Ovary (tissue), 10 donors: Measurements from ENCODE around the gene ZNF775. TPM values are rescaled to one million over a fixed set of nuclear protein-coding genes. Genes with fewer than 3 reads are reported as not detected.

Source experiments
- DNase-seq, 5 donors: peaks; one replicate each; pipeline ENCODE4 v3.0.0-alpha.2; 2019 to 2020
- H3K27ac ChIP-seq, 2 donors: fragments of 200-600 bp; one replicate each; pipeline versions ENCODE4 v1.5.1 to v1.8.0; 2019 to 2022
- H3K27me3 ChIP-seq: fragments of 200-600 bp; one replicate; pipeline ENCODE4 v1.8.0; 2022
- H3K36me3 ChIP-seq: fragments of 200-600 bp; sonication (generic); one replicate; pipeline ENCODE4 v1.5.1; 2019
- H3K4me1 ChIP-seq: one replicate; pipeline ENCODE4 v1.8.1; 2013; ENCODE audit warnings: mild to moderate bottlenecking, moderate library complexity; ENCODE audit not compliant: insufficient read depth
- H3K4me3 ChIP-seq: fragments of 200-600 bp; sonication (generic); one replicate; pipeline ENCODE4 v1.5.1; 2017
- H3K9me3 ChIP-seq, 2 donors: fragments of 200-600 bp in 1 of 2; sonication (generic) in 1 of 2; one replicate each; pipeline versions ENCODE4 v1.5.1 to v1.8.1; 2013 to 2019; ENCODE audit warnings: mild to moderate bottlenecking in 1 of 2, moderate library complexity in 1 of 2
- CTCF ChIP-seq, 3 donors: fragments of 450-650 bp in 2 of 3; fragments of 200-600 bp in 1 of 3; IDR thresholded peaks; one replicate each; pipeline versions ENCODE4 v1.5.1 to v1.8.0; 2016 to 2022; ENCODE audit warnings: antibody characterized with exemption in 3 of 3, mild to moderate bottlenecking in 1 of 3
- EP300 ChIP-seq: sonication (generic); formaldehyde crosslinking; IDR thresholded peaks from one replicate; pipeline ENCODE4 v1.6.1; 2017; ENCODE audit warnings: antibody characterized with exemption
- POLR2A ChIP-seq: fragments of 450-650 bp; IDR thresholded peaks from one replicate; pipeline ENCODE4 v1.6.1; 2017; ENCODE audit warnings: antibody characterized with exemption, mild to moderate bottlenecking, moderate library complexity
- WGBS, 3 donors: extraction: QIAGEN DNeasy Blood & Tissue Kit in 1 of 3; methylation state at CpG; one replicate each; pipeline versions ENCODE4 v1.1.5 to v1.1.7; 2013 to 2017; 5-methylcytosine and 5-hydroxymethylcytosine counted together
- intact Hi-C, 4 donors: fragments of 100-400 bp; cut with DNase I; formaldehyde crosslinking; loops; one replicate each; pipeline versions ENCODE4 v1.11.0 to v1.15.1; 2022 to 2023
- long read RNA-seq, 3 donors: library from polyadenylated mRNA in 2 of 3; unstranded in 2 of 3; transcript quantifications; one replicate each; pipeline ENCODE4 v2.0.0 and lab custom pipeline, GENCODE V29; 2021 to 2026
- polyA plus RNA-seq, 2 donors: library from polyadenylated mRNA; stranded (reverse); fragments of 200-250 nt in 1 of 2; fragments of 350-450 nt in 1 of 2; fragmentation: Illumina TruSeq in 1 of 2; extraction: RNeasy Lipid Tissue Mini Kit (QIAGEN cat#74804) in 1 of 2; gene quantifications; one replicate each; pipeline ENCODE4 v1.2.3, GENCODE V29; 2013 to 2014
- total RNA-seq, 7 donors: library from RNA; depleted of rRNA in 2 of 7; stranded (reverse); fragments of >200 nt in 2 of 7; fragmentation: NEBNext Ultra II Directional in 3 of 7; extraction: Animal tissue kit (Norgen Biotek cat#: 25700) in 3 of 7; gene quantifications; one replicate each; pipeline versions ENCODE4 v1.1.0 to v1.2.4, GENCODE V29; 2016 to 2023
- donor health status: DM: no; HTN: no; CAD: no; lungs with moderate emphysema.
- donor health status: DM: no; HTN: no; CAD: no.
- donor health status: Bipolar disorder and iron deficiency.
- donor health status: DM: yes; HTN: yes; CAD: no.
- donor health status: DM: no; HTN: no; CAD: no.
- donor health status: DM: yes; HTN: yes; CAD: no.

Gene ZNF775
- total RNA-seq (10 to 100 TPM in 5 of 7 donors, 1 to 10 TPM in 2; 5.5 to 13.9 (median 10.9) TPM), polyA plus RNA-seq (10 to 100 TPM in 1 of 2 donors, under 1 TPM in 1; 0.28 to 11.2 TPM)
- long read RNA-seq, donor 1, result 0 reads
- long read RNA-seq, donor 2, transcript ZNF775-201 (3 exons, 2,257 nt), result major isoform, 7 of 7 reads
- long read RNA-seq, donor 2, partial matches to known transcripts, result 0 of 7 reads
- long read RNA-seq, donor 2, other reads (novel, unspliced or antisense), result 0 of 7 reads
- long read RNA-seq, donor 3, transcript ZNF775-201 (3 exons, 2,257 nt), result major isoform, 28 of 46 reads
- long read RNA-seq, donor 3, partial matches to known transcripts, result 17 of 46 reads
- long read RNA-seq, donor 3, other reads (novel, unspliced or antisense), result 1 of 46 reads

DNA sequence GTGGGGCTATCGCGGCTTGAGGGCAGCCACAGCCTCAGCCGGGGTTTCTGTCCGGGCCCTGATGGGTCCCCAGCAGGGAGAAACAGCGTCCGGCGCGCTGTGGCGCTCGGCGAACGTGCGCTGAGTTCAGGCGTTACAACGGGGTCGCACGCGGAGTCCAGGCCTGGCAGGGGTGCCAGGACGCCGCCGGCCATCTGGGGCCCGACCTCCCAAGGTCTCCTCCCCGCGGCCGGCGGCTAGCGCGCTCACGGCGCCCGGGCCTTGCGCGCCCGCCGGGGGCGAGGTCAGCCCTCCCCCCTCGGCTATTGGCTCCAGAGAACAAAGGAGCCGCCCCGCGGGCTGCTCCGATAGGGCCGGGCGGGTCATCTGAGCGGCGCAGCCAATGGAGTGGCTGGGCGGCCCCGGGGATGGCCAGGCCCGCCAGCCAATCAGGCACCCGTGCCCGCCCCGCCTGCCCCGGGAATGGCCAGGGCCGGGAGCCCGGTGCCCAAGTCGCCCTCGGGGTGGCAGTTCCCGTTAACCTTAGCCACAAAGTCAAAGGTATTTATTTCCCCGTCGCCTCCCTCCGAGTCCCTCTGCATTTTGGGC, at the start of gene ZNF775:
Gene ZNF775, plus strand, starts transcription at position 478 of the 588 bp plus-strand sequence. CDS start 9,141 bp downstream, outside the sequence.
- peak; percentile 95 to 97 (median 96) for DNase-seq
- intact Hi-C loops, result no loop called here
- H3K4me3 ChIP-seq, result peak within 1 kb of the TSS; percentile 60
- TF ChIP-seq POLR2A (peak; percentile 72), EP300 (no peak)
- WGBS, 3 donors, result 0 to 1% (median 1%) methylated on average over 33 to 60 of the region's 60 CpGs
- no peaks in the 10 kb centered on the region for H3K36me3 ChIP-seq
- peak within 1 kb of the TSS; percentile 75 to 78 for H3K27ac ChIP-seq
- H3K27me3 ChIP-seq, result no peaks in the 10 kb centered on the region
- peaks cover 2% of the 10 kb centered on the region for H3K4me1 ChIP-seq
- no peaks in the 10 kb centered on the region for H3K9me3 ChIP-seq

DNA sequence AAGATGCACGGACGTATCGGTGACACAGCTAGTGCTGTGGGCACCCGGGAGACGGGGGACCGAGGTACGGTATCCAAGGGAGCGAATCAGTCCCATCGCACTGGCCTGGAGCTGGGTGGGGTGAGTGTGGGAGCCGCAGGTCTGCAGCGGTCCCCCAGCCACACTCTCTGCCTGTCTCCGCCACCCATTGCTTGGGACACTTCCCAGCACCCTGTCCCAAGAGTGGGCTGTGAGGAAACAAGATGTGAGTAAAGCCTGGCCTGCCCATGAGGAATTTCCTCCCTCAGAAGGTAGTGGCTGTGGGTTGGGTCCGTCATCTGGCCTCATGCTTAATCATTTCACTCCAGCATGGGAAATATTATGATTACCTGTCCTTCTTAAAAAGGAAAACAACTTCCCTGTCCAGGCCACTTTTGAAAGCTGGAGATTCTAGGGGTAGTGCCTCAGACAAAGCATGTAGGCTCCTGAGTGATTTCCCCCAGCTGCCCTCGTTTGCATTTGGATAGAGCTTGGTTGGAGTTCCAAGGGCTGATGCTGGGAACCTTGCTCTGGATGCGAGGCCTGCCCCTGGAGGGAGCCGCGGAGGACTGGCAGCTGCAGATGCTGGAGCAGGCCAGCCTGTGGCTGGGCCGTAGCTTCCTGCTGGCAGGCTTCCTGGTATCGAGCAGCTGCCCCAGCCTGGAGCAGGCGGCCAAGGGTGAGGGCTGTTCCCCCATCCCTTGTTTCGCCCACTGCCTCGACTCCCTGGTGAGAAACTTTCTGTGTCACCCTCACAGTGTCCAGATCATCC, 49.6 kb upstream of the ZNF775 start:
- 71 to 79% (median 75%) methylated on average over 22 of the region's 22 CpGs for WGBS, 3 donors

DNA sequence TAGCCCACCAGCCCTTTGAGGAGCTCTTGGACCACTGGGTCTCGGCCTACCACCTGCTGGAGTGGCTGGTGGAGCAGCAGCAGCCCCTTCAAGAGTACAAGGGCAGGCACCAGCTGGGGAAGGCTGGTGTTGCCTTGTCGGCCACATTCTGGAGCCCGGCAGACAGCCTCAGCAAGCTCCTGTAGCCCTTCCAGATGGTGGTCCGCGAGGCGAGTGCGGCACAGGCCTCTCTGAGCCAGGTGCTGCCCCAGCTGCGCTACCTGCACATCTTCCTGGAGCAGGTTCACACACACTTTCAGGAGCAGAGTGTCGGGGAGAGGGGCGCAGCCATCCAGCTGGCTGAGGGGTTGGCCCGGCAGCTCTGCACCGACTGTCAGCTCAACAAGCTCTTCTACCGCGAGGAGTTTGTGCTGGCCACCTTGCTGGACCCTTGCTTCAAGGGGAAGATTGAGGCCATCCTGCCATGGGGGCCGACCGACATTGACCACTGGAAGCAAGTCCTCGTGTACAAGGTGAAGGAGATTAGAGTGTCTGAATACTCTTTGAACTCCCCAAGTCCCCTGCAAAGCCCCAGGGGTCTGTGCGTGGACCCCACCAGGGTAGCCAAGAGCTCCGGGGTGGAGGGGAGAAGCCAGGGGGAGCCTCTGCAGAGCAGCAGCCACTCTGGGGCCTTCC, 48.8 kb upstream of the ZNF775 start:
- peak in 1 of 5 donors; percentile 25 for DNase-seq
- H3K27ac ChIP-seq, result peak overlapping the region in 1 of 2 donors; percentile 6
- no peaks in the 10 kb centered on the region for H3K27me3 ChIP-seq
- H3K9me3 ChIP-seq, result no peaks in the 10 kb centered on the region
- peaks cover 2% of the 10 kb centered on the region for H3K4me1 ChIP-seq
- no peak overlapping the region for H3K4me3 ChIP-seq
- intact Hi-C loops, result no loop called here
- no peak for TF ChIP-seq CTCF (IDR thresholded peaks at IDR 0.05)
- no peak for TF ChIP-seq EP300
- TF ChIP-seq POLR2A, result no peak
- WGBS, 3 donors, result 87 to 93% (median 87%) methylated on average over 18 to 19 of the region's 19 CpGs
- H3K36me3 ChIP-seq, result no peaks in the 10 kb centered on the region

More for the DNA sequence above, 49.6 kb upstream of the ZNF775 start:
- peak in 1 of 5 donors; percentile 25 for DNase-seq
- H3K36me3 ChIP-seq, result no peaks in the 10 kb centered on the region
- peaks cover 5% of the 10 kb centered on the region for H3K4me1 ChIP-seq
- H3K27ac ChIP-seq, result no peak overlapping the region
- H3K27me3 ChIP-seq, result no peaks in the 10 kb centered on the region
- H3K4me3 ChIP-seq, result no peak overlapping the region
- no peaks in the 10 kb centered on the region for H3K9me3 ChIP-seq
- intact Hi-C loops, result no loop called here
- TF ChIP-seq CTCF (IDR thresholded peaks at IDR 0.05) (no peak), EP300 (no peak)

DNA sequence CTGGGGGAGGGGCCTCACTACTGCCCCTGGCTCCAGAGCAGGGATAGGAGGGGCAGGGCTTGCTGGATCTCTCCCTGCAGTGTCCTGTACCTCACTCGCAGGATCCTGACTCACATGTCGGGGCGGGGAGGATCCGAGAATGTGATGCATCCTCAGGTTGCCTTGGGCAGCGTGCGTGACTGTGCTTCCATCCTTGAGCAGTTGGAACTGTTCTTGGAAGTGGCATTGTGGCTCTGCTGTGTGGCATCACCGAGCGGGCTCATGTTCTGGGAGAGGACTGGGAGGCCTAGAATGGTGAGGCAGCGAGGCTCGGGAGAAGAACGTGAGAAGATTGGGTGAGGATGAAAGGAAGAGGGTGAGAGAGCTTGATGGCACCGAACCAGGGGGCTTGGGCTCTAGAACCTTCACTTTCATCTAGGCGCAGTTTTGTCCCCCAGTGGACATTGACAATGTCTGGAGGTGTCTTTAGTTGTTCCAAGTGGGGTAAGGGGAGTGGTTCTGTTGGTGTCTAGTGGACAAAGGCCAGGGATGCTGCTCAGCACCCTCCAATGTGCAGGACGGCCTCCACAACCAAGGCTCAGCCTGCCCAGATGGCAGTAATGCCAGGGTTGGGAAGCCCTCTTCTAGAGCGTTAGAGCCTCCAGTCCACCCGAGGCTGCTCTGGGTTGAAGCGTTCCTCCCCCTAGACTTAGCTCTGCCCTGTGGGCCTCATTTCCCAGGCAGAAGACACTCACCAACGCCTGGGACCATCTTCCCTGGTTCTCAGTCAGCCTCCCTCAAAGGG, 46.1 kb upstream of the ZNF775 start:
- Histone ChIP-seq H3K27ac (no peak overlapping the region), H3K4me1 (peaks cover 14% of the 10 kb centered on the region), H3K36me3 (no peaks in the 10 kb centered on the region), H3K9me3 (no peaks in the 10 kb centered on the region), H3K4me3 (no peak overlapping the region), H3K27me3 (no peaks in the 10 kb centered on the region)
- DNase-seq, result peak in 1 of 5 donors; percentile 21
- no peak for TF ChIP-seq POLR2A
- TF ChIP-seq CTCF (IDR thresholded peaks at IDR 0.05), result no peak
- 93 to 96% (median 95%) methylated on average over 18 of the region's 18 CpGs for WGBS, 3 donors
- intact Hi-C loops, result no loop called here
